ENCODE measurements around the gene LARP4.
"Not testable (repeated sequence)": the region's sequence is repeated elsewhere in the genome, so short reads cannot be mapped to it uniquely, and the experiment has no call there.

The LARP4 gene

GRCh38 chr12:50425589-50426258 lies 25.0 kb downstream of the LARP4 start (continued):
- TF ChIP-seq ZNF335 (tag by site-specific recombination; conservative IDR thresholded peaks at IDR 0.05) (0 out of 2 replicates have a peak, but pooled peaks have one; percentile 15), TSHZ1 (tag by site-specific recombination; IDR thresholded peaks at IDR 0.05; ENCODE audit: borderline replicate concordance) (no peak), ZNF560 (tag by site-specific recombination; IDR thresholded peaks at IDR 0.05; ENCODE audit: borderline replicate concordance) (no peak), ZNF610 (tag by site-specific recombination; IDR thresholded peaks at IDR 0.05; ENCODE audit: borderline replicate concordance) (no peak), IKZF3 (tag by site-specific recombination; IDR thresholded peaks at IDR 0.05) (0 out of 2 replicates have a peak, but pooled peaks have one; percentile 22), ZNF830 (tag by site-specific recombination; IDR thresholded peaks at IDR 0.05; ENCODE audit: low read depth) (no peak), INSM2 (tag by site-specific recombination; IDR thresholded peaks at IDR 0.05) (no peak)
- TF ChIP-seq, protein P1, sequence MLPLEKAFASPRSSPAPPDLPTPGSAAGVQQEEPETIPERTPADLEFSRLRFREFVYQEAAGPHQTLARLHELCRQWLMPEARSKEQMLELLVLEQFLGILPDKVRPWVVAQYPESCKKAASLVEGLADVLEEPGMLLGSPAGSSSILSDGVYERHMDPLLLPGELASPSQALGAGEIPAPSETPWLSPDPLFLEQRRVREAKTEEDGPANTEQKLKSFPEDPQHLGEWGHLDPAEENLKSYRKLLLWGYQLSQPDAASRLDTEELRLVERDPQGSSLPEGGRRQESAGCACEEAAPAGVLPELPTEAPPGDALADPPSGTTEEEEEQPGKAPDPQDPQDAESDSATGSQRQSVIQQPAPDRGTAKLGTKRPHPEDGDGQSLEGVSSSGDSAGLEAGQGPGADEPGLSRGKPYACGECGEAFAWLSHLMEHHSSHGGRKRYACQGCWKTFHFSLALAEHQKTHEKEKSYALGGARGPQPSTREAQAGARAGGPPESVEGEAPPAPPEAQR (tag by site-specific recombination; IDR thresholded peaks at IDR 0.05) = no peak

DNA sequence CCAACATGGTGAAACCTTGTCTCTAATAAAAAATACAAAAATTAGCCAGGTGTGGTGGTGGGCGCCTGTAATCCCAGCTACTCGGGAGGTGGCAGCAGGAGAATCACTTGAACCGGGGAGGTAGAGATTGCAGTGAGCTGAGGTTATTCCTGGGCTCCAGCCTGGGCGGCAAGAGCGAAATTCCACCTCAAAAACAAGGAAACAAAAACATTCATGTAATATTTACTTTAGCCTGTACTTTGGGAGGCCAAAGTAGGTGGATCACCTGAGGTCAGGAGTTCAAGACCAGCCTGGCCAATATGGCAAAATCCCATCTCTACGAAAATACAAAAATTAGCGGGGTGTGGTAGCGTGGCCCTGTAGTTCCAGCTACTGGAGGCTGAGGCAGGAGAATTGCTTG lies 31.0 kb downstream of the LARP4 start:
- H3K9me3 ChIP-seq (ENCODE audit: control insufficient read depth, insufficient read depth, low read depth, low read length); H3K27ac ChIP-seq (ENCODE audit: extremely low read depth, low read depth, low read length); POLR2A ChIA-PET; H3K4me3 ChIP-seq (ENCODE audit: low read depth, low read length); CTCF ChIA-PET; H3K4me1 ChIP-seq (ENCODE audit: control insufficient read depth, insufficient read depth, low read length): not testable (repeated sequence)
- H3K36me3 ChIP-seq (ENCODE audit: control insufficient read depth in 2 of 2, insufficient read depth in 1 of 2, low read length in 2 of 2) = peaks cover 80 to 82% of the 10 kb centered on the region in 2 experiments

- peaks cover 85 to 96% of the 10 kb centered on the region in 2 experiments for H3K36me3 ChIP-seq (ENCODE audit: control insufficient read depth in 2 of 2, insufficient read depth in 1 of 2, low read length in 2 of 2)
- no peak overlapping the region for H3K4me3 ChIP-seq (ENCODE audit: low read depth, low read length)
- no peaks in the 10 kb centered on the region for H3K4me1 ChIP-seq (ENCODE audit: control insufficient read depth, insufficient read depth, low read length)
- ChIA-PET CTCF (interaction anchor here (0.6 kb wide), 1 partner anchor 1894 kb away, joined by 4 read pairs; no protein-coding TSS in a partner anchor), POLR2A (no interaction called here)
- no peak overlapping the region for H3K27ac ChIP-seq (ENCODE audit: extremely low read depth, low read depth, low read length)
- TF ChIP-seq ZNF423 (tag by site-specific recombination; IDR thresholded peaks at IDR 0.05) (no peak), PRDM1 (tag by site-specific recombination; IDR thresholded peaks at IDR 0.05) (peak; percentile 61), SCRT2 (tag by site-specific recombination; IDR thresholded peaks at IDR 0.05) (0 out of 2 replicates have a peak, but pooled peaks have one; percentile 15)
- no peaks in the 10 kb centered on the region for H3K9me3 ChIP-seq (ENCODE audit: control insufficient read depth, insufficient read depth, low read depth, low read length)
Observed at GRCh38 chr12:50440288-50440687, 39.6 kb downstream of the LARP4 start.

DNA sequence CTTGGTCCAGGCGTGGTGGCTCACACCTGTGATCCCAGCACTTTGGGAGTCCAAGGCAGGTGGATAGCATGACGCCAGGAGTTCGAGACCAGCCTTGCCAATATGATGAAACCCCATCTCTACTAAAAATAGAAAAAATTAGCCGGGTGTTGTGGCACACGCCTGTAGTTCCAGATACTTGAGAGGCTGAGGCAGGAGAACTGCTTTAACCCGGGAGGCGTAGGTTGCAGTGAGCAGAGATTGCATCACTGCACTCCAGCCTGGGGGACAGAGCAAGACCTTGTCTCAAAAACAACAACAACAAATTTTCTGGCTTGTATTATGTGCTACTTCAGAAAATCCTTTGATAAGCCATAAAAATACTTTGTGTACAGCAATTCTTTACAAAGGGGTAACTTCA lies 41.1 kb downstream of the LARP4 start:
- H3K9me3 ChIP-seq (ENCODE audit: control insufficient read depth, insufficient read depth, low read depth, low read length) = no peaks in the 10 kb centered on the region
- ChIA-PET CTCF (no interaction called here), POLR2A (no interaction called here)
- no peak overlapping the region for H3K4me3 ChIP-seq (ENCODE audit: low read depth, low read length)
- no peak for TF ChIP-seq PRDM6 (tag by site-specific recombination; IDR thresholded peaks at IDR 0.05)
- no peak for TF ChIP-seq ZNF548 (tag by site-specific recombination; IDR thresholded peaks at IDR 0.05)
- TF ChIP-seq ZNF121 (tag by site-specific recombination; IDR thresholded peaks at IDR 0.05) = no peak
- no peak for TF ChIP-seq ZFP37 (tag by site-specific recombination; IDR thresholded peaks at IDR 0.05)
- TF ChIP-seq ZNF776 (tag by site-specific recombination; IDR thresholded peaks at IDR 0.05; ENCODE audit: borderline replicate concordance) = no peak
- TF ChIP-seq ZNF843 (tag by site-specific recombination; IDR thresholded peaks at IDR 0.05) = no peak
- peaks cover 70 to 91% of the 10 kb centered on the region in 2 experiments for H3K36me3 ChIP-seq (ENCODE audit: control insufficient read depth in 2 of 2, insufficient read depth in 1 of 2, low read length in 2 of 2)
- no peaks in the 10 kb centered on the region for H3K4me1 ChIP-seq (ENCODE audit: control insufficient read depth, insufficient read depth, low read length)
- H3K27ac ChIP-seq (ENCODE audit: extremely low read depth, low read depth, low read length) = no peak overlapping the region

Data from HEK293 (cell line).